RWPE2 (cell line): Measurements from ENCODE around the gene ABCF1.

Experiments used
- ATAC-seq: fragments of 200-7000 bp; cut with Tn5 transposase; 3 replicates; pipeline ENCODE4 v1.9.1; 2021; ENCODE audit warnings: low read depth
- DNase-seq: peaks from one replicate; pipeline ENCODE4 v3.0.0-alpha.2; 2020; ENCODE audit warnings: low spot score
- H3K27ac ChIP-seq: fragments of 450-650 bp; 2 replicates; pipeline ENCODE4 v1.5.1; 2017; ENCODE audit warnings: mild to moderate bottlenecking; ENCODE audit not compliant: poor library complexity, severe bottlenecking
- H3K27me3 ChIP-seq: fragments of 250-450 bp; sonication (Bioruptor Pico); 2 replicates; pipeline ENCODE4 v1.5.1; 2021; ENCODE audit warnings: mild to moderate bottlenecking, moderate library complexity; ENCODE audit not compliant: insufficient read depth, poor library complexity, severe bottlenecking
- H3K36me3 ChIP-seq: fragments of 250-450 bp; sonication (Bioruptor Pico); 2 replicates; pipeline ENCODE4 v1.5.1; 2020; ENCODE audit warnings: low read depth, mild to moderate bottlenecking, moderate library complexity
- H3K4me1 ChIP-seq: fragments of 250-450 bp; sonication (Bioruptor Pico); 2 replicates; pipeline ENCODE4 v1.5.1; 2021; ENCODE audit warnings: mild to moderate bottlenecking, moderate library complexity; ENCODE audit not compliant: insufficient read depth, poor library complexity, severe bottlenecking
- H3K4me3 ChIP-seq: fragments of 250-450 bp; sonication (Bioruptor Pico); 2 replicates; pipeline ENCODE4 v1.5.1; 2021; ENCODE audit warnings: mild to moderate bottlenecking, moderate library complexity; ENCODE audit not compliant: severe bottlenecking
- H3K9me3 ChIP-seq: fragments of 250-450 bp; sonication (Bioruptor Pico); 2 replicates; pipeline ENCODE4 v1.5.1; 2021; ENCODE audit warnings: mild to moderate bottlenecking, moderate library complexity; ENCODE audit not compliant: severe bottlenecking
- CTCF ChIP-seq: fragments of 450-650 bp; IDR thresholded peaks from one replicate; pipeline ENCODE4 v1.5.1; 2017; ENCODE audit warnings: mild to moderate bottlenecking, moderate library complexity; ENCODE audit not compliant: poor library complexity, severe bottlenecking

ABCF1 gene

GRCh38 chr6:30544666-30545272, 26.5 kb upstream of the ABCF1 start:
- peak; percentile 86 for ATAC-seq
- H3K9me3 ChIP-seq: no peaks in the 10 kb centered on the region
- DNase-seq: no peak
- no peaks in the 10 kb centered on the region for H3K27me3 ChIP-seq
- TF ChIP-seq CTCF: peak; percentile 87
- H3K4me3 ChIP-seq: no peak overlapping the region
- peaks cover 28% of the 10 kb centered on the region for H3K36me3 ChIP-seq
- H3K4me1 ChIP-seq: no peaks in the 10 kb centered on the region
- H3K27ac ChIP-seq: no peak overlapping the region

DNA sequence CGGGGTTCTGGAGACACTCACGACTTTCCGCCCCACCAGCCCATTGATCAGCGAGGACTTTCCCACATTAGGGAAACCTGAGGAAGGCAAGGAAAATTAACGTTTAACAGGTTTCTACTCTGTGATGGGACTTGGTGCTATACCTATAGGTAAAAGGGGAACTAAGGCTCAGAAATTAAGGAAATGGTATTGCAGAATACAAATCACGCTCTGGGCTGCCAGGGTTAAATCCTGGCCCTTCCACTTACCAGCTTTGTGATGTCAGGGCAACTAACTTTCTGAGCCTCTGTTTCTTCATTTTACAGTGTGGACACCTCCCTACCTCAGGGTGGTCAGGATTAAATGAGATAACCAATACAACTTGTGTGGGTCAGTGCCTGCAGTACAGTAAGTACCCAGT, 23.8 kb upstream of the ABCF1 start:
- no peak for ATAC-seq
- TF ChIP-seq CTCF: no peak
- Histone ChIP-seq H3K4me1 (no peaks in the 10 kb centered on the region), H3K27ac (no peak overlapping the region), H3K27me3 (no peaks in the 10 kb centered on the region), H3K9me3 (no peaks in the 10 kb centered on the region), H3K4me3 (no peak overlapping the region), H3K36me3 (peaks cover 54% of the 10 kb centered on the region)
- no peak for DNase-seq

DNA sequence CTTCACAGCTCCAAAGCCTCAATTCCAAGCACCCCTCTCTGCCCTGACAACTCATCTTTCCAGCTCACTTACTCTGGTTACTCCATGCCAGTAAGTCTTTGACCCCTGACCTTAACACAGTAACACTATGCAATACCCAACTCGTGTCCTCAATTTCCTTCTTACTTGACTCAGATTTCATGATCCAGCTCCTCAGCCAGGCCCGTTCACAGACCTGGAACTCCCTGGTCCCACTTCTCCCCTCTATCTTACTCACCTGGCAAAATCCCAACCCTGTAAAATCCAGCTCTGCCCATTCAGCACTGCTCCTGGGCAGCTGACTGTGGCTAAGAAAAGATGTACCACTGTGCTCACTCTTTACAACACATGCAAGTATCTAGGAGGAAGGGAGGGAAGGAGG, 22.9 kb upstream of the ABCF1 start:
- Histone ChIP-seq H3K36me3 (peaks cover 64% of the 10 kb centered on the region), H3K4me3 (no peak overlapping the region), H3K27me3 (no peaks in the 10 kb centered on the region), H3K27ac (no peak overlapping the region), H3K9me3 (no peaks in the 10 kb centered on the region), H3K4me1 (no peaks in the 10 kb centered on the region)
- ATAC-seq (no peak), DNase-seq (no peak)
- no peak for TF ChIP-seq CTCF

DNA sequence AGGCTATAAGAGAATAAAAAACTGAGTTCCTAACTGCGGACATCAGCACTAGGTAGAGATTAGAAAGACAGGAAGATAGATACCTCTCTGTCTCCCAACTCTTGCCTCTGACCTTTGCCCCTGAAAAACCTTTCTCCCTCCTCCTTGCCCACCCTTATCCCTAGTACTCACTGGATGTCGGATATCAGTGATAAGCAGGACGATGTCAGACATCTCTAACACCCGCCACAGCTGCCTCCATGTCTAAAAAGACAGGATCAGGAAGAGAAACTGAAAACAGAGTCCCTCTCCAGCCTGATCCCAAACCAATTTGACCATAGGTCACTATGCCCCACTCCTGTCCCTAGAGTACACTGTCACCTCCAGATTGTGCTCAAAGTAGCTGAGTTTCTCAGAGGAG, 16.8 kb upstream of the ABCF1 start:
- Histone ChIP-seq H3K36me3 (peaks cover 57% of the 10 kb centered on the region), H3K9me3 (no peaks in the 10 kb centered on the region), H3K4me3 (no peak overlapping the region), H3K27ac (no peak overlapping the region), H3K27me3 (no peaks in the 10 kb centered on the region), H3K4me1 (peaks cover 6% of the 10 kb centered on the region)
- ATAC-seq (no peak), DNase-seq (no peak)
- no peak for TF ChIP-seq CTCF

DNA sequence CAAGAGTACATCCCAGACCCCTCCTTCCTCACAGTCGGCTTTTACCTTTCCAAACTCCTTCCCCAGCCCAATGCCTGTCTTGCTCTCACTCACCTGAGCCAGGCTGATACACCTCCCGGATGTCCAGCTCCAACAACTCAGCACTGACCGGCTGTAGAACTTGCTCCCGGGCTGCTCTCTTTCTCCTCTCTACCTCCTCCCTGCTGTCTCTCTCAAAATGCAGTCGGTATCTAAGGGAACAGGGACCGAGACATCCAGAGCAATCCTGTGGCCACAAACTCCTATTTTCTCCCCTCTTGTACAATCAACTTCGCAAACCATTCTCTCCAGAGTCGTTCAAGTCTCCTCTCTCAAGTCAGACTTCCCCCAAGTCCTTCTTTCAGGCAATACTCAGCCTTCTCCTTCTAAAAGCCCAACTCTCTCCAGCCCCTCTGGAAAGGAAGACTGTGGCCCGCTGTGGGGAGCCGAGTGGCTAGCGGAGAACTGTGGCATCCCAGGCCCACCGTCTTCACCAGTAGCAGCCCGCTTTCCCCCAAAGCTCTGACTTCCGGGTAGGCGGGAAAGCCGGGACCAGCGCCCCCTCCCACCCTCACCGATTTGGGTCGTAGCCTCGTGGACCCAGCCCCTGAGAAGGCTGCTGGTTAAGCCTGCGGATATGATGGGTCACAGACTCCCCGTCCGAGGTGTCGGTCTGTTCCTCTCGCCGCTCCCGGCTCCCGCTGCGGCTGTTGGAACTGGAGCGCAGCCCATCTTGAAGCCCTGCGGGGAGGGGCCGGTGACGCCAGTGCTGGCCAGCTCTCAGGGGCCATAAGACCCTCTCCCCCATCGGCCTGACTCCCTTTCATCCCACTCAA, 16.1 kb upstream of the ABCF1 start:
- ATAC-seq: no peak
- TF ChIP-seq CTCF: no peak
- DNase-seq: peak; percentile 65

More for the DNA sequence above, 16.1 kb upstream of the ABCF1 start:
- Histone ChIP-seq H3K27ac (peak overlapping the region; percentile 82), H3K27me3 (no peaks in the 10 kb centered on the region), H3K36me3 (peaks cover 61% of the 10 kb centered on the region), H3K4me3 (peak overlapping the region; percentile 98), H3K9me3 (no peaks in the 10 kb centered on the region), H3K4me1 (peaks cover 6% of the 10 kb centered on the region)
